Subcutaneous abdominal adipose tissue (tissue), 5 donors: ENCODE results near the gene FNDC11.

Experiments
- H3K27ac ChIP-seq: one replicate; pipeline ENCODE4 v1.7.0; 2013; ENCODE audit warnings: low read depth, mild to moderate bottlenecking, inconsistent platforms, low read length, moderate library complexity
- H3K27me3 ChIP-seq, 5 donors: one replicate each; pipeline ENCODE4 v1.7.0; 2013; ENCODE audit warnings: low read length in 5 of 5, inconsistent platforms in 1 of 5; ENCODE audit not compliant: control insufficient read depth in 5 of 5, insufficient read depth in 4 of 5
- H3K36me3 ChIP-seq, 5 donors: one replicate each; pipeline ENCODE4 v1.7.0; 2013; ENCODE audit warnings: low read length in 5 of 5; ENCODE audit not compliant: control insufficient read depth in 5 of 5, insufficient read depth in 5 of 5
- H3K4me1 ChIP-seq, 5 donors: one replicate each; pipeline ENCODE4 v1.7.0; 2013; ENCODE audit warnings: low read length in 5 of 5, mild to moderate bottlenecking in 3 of 5, moderate library complexity in 1 of 5; ENCODE audit not compliant: control insufficient read depth in 5 of 5, insufficient read depth in 5 of 5
- H3K4me3 ChIP-seq, 5 donors: one replicate each; pipeline ENCODE4 v1.7.0; 2013; ENCODE audit warnings: low read length in 5 of 5, low read depth in 1 of 5
- H3K9ac ChIP-seq, 5 donors: one replicate each; pipeline ENCODE4 v1.7.0; 2013; ENCODE audit warnings: low read length in 5 of 5, mild to moderate bottlenecking in 4 of 5, moderate library complexity in 3 of 5
- H3K9me3 ChIP-seq, 5 donors: one replicate each; pipeline ENCODE4 v1.7.0; 2013; ENCODE audit warnings: low read length in 5 of 5; ENCODE audit not compliant: control insufficient read depth in 5 of 5
- donor health status: healthy.
- donor health status: healthy.
- donor health status: healthy.
- donor health status: healthy.
- donor health status: healthy.

Gene FNDC11

GRCh38 chr20:63544958-63545516, 8.9 kb upstream of the FNDC11 start:
- H3K9ac ChIP-seq, result no peak overlapping the region
- H3K4me1 ChIP-seq, result no peaks in the 10 kb centered on the region
- H3K9me3 ChIP-seq, result no peaks in the 10 kb centered on the region
- peaks cover 20 to 49% (median 36%) of the 10 kb centered on the region in 5 donors for H3K27me3 ChIP-seq
- no peaks in the 10 kb centered on the region for H3K36me3 ChIP-seq
- no peak overlapping the region for H3K27ac ChIP-seq
- H3K4me3 ChIP-seq, result no peak overlapping the region

- no peaks in the 10 kb centered on the region for H3K36me3 ChIP-seq
- no peak overlapping the region for H3K4me3 ChIP-seq
- H3K27me3 ChIP-seq, result peaks cover 22 to 53% (median 40%) of the 10 kb centered on the region in 5 donors
- no peak overlapping the region for H3K27ac ChIP-seq
- H3K9ac ChIP-seq, result no peak overlapping the region
- H3K4me1 ChIP-seq, result no peaks in the 10 kb centered on the region
- H3K9me3 ChIP-seq, result no peaks in the 10 kb centered on the region
These were observed 8.1 kb upstream of the FNDC11 start for GRCh38 chr20:63545814-63546213.

- no peak overlapping the region for H3K27ac ChIP-seq
These were observed 7.6 kb upstream of the FNDC11 start for GRCh38 chr20:63546256-63546955.

GRCh38 chr20:63546956-63547724, 6.8 kb upstream of the FNDC11 start:
- H3K4me3 ChIP-seq, result no peak overlapping the region
- no peaks in the 10 kb centered on the region for H3K36me3 ChIP-seq
- H3K27me3 ChIP-seq, result peaks cover 27 to 59% (median 43%) of the 10 kb centered on the region in 5 donors
- H3K9me3 ChIP-seq, result no peaks in the 10 kb centered on the region
- no peaks in the 10 kb centered on the region for H3K4me1 ChIP-seq
- no peak overlapping the region for H3K27ac ChIP-seq
- no peak overlapping the region for H3K9ac ChIP-seq

More at GRCh38 chr20:63546256-63546955, 7.6 kb upstream of the FNDC11 start:
- no peak overlapping the region for H3K9ac ChIP-seq
- no peaks in the 10 kb centered on the region for H3K36me3 ChIP-seq
- no peaks in the 10 kb centered on the region for H3K9me3 ChIP-seq
- H3K4me3 ChIP-seq, result no peak overlapping the region
- H3K27me3 ChIP-seq, result peaks cover 27 to 59% (median 43%) of the 10 kb centered on the region in 5 donors
- H3K4me1 ChIP-seq, result no peaks in the 10 kb centered on the region

GRCh38 chr20:63547725-63548480, 6.1 kb upstream of the FNDC11 start, which contains the start of gene SRMS:
Gene SRMS (minus strand): TSS chr20:63547749. CDS start chr20:63547463, 286 bp downstream.
- Histone ChIP-seq H3K36me3 (no peaks in the 10 kb centered on the region), H3K27ac (no peak within 1 kb of the TSS), H3K9ac (no peak within 1 kb of the TSS), H3K27me3 (peaks cover 28 to 63% (median 46%) of the 10 kb centered on the region in 5 donors), H3K9me3 (no peaks in the 10 kb centered on the region), H3K4me1 (peaks cover 0 to 5% (median 0%) of the 10 kb centered on the region in 5 donors), H3K4me3 (no peak within 1 kb of the TSS)

GRCh38 chr20:63548542-63548941, 5.4 kb upstream of the FNDC11 start:
- H3K9ac ChIP-seq, result no peak overlapping the region
- H3K27me3 ChIP-seq, result peaks cover 30 to 66% (median 49%) of the 10 kb centered on the region in 5 donors
- no peaks in the 10 kb centered on the region for H3K36me3 ChIP-seq
- no peak overlapping the region for H3K4me3 ChIP-seq
- peaks cover 0 to 8% (median 1%) of the 10 kb centered on the region in 5 donors for H3K4me1 ChIP-seq
- no peak overlapping the region for H3K27ac ChIP-seq
- H3K9me3 ChIP-seq, result no peaks in the 10 kb centered on the region

GRCh38 chr20:63549019-63549418, 4.9 kb upstream of the FNDC11 start:
- no peaks in the 10 kb centered on the region for H3K9me3 ChIP-seq
- no peak overlapping the region for H3K9ac ChIP-seq
- H3K27ac ChIP-seq, result no peak overlapping the region
- no peaks in the 10 kb centered on the region for H3K36me3 ChIP-seq
- no peak overlapping the region for H3K4me3 ChIP-seq
- peaks cover 30 to 66% (median 49%) of the 10 kb centered on the region in 5 donors for H3K27me3 ChIP-seq
- H3K4me1 ChIP-seq, result peaks cover 0 to 10% (median 4%) of the 10 kb centered on the region in 5 donors

- H3K4me1 ChIP-seq, result peaks cover 0 to 13% (median 4%) of the 10 kb centered on the region in 5 donors
- H3K27me3 ChIP-seq, result peaks cover 37 to 66% (median 46%) of the 10 kb centered on the region in 5 donors
- no peak overlapping the region for H3K27ac ChIP-seq
- no peak overlapping the region for H3K4me3 ChIP-seq
- no peaks in the 10 kb centered on the region for H3K9me3 ChIP-seq
- no peak overlapping the region for H3K9ac ChIP-seq
- H3K36me3 ChIP-seq, result no peaks in the 10 kb centered on the region
These were observed 4.2 kb upstream of the FNDC11 start for GRCh38 chr20:63549679-63550282.

GRCh38 chr20:63551068-63551467, 2.9 kb upstream of the FNDC11 start:
- Histone ChIP-seq H3K27me3 (peaks cover 27 to 60% (median 37%) of the 10 kb centered on the region in 5 donors), H3K9ac (no peak overlapping the region), H3K4me1 (peaks cover 0 to 13% (median 4%) of the 10 kb centered on the region in 5 donors), H3K4me3 (no peak overlapping the region), H3K36me3 (no peaks in the 10 kb centered on the region), H3K27ac (no peak overlapping the region), H3K9me3 (no peaks in the 10 kb centered on the region)
